ENCODE data around the gene MYOCD. TPM values are rescaled to one million over a fixed set of nuclear protein-coding genes. Genes with fewer than 3 reads are reported as not detected.

The MYOCD gene
- total and polyA plus RNA-seq, 4 donors = 0.73 to 6.1 (median 3.1) TPM

DNA sequence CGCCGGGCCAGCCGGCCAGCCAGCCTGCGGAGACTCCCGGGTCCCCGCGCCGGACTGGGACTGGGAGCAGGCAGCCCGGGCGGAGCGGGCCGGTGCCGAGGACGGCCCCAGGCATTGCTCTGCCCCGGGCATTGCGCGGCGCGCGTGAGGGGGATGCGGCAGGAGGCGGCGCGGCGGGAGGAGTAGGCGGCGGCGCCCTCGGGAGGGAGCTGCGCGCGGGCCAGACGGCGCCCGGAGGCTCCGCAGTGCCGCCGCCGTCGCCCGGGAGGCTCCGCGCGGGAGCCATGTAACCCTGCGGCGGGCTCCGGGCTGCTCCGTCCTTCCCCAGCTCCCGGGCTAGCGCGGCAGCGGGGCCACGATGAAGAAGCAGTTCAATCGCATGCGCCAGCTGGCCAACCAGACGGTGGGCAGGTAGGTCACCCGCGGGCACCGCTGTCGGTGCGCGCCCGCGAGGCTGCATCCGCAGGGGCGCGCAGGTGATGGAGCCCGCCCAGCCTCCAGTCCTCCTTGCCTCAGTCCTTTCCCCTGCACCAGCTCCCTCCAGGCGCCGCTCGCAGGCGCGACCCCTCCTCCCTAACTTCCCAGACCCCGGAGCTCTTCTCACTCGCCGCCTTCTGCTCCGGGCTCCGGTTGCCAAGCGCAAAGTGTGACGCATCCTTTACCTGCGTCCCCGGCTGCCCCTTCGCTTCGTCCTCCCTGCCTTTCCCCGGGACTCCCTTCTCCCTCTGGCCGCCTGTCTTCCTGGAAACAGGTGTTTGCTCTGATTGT lies 124.0 kb downstream of the MYOCD start, which contains the start of gene ARHGAP44:
TSS of gene ARHGAP44 (plus strand) at position 18 of the 768 bp plus-strand sequence. CDS start at position 359, 341 bp downstream.
- Histone ChIP-seq H3K4me3 (peak within 1 kb of the TSS; percentile 43), H3K9ac (ENCODE audit: insufficient read depth in 1 of 2, low read length in 2 of 2) (peak within 1 kb of the TSS in 1 of 2 donors; percentile 16), H3K27ac (ENCODE audit: low read depth in 1 of 2, low read length in 1 of 2) (peak within 1 kb of the TSS; percentile 76 to 82), H3K27me3 (ENCODE audit: control insufficient read depth in 3 of 3, insufficient read depth in 3 of 3, low read length in 2 of 3) (peaks cover 0 to 13% (median 11%) of the 10 kb centered on the region in 3 donors), H3K4me1 (ENCODE audit: control insufficient read depth in 5 of 5, insufficient read depth in 5 of 5, low read length in 5 of 5) (peaks cover 0 to 9% (median 4%) of the 10 kb centered on the region in 5 donors), H3K9me3 (ENCODE audit: control insufficient read depth in 4 of 4, insufficient read depth in 3 of 4, low read length in 3 of 4) (no peaks in the 10 kb centered on the region), H3K36me3 (ENCODE audit: control insufficient read depth in 4 of 4, insufficient read depth in 4 of 4, low read length in 4 of 4) (no peaks in the 10 kb centered on the region)
- ATAC-seq (ENCODE audit: insufficient read depth, low FRiP score) (peak; percentile 76), DNase-seq (peak; percentile 59 to 74 (median 72))
- no peak for TF ChIP-seq CTCF (IDR thresholded peaks at IDR 0.05; ENCODE audit: control extremely low read depth, extremely low read depth)
- 1% methylated on average over 68 to 86 of the region's 86 CpGs for WGBS, 2 donors

GRCh38 chr17:12790249-12791106 lies 124.8 kb downstream of the MYOCD start:
- peak overlapping the region in 1 of 2 donors; percentile 82 for H3K27ac ChIP-seq (ENCODE audit: low read depth in 1 of 2, low read length in 1 of 2)
- DNase-seq (peak; percentile 44 to 76 (median 51)), ATAC-seq (ENCODE audit: insufficient read depth, low FRiP score) (peak; percentile 48)
- peaks cover 0 to 13% (median 11%) of the 10 kb centered on the region in 3 donors for H3K27me3 ChIP-seq (ENCODE audit: control insufficient read depth in 3 of 3, insufficient read depth in 3 of 3, low read length in 2 of 3)
- H3K9me3 ChIP-seq (ENCODE audit: control insufficient read depth in 4 of 4, insufficient read depth in 3 of 4, low read length in 3 of 4) = no peaks in the 10 kb centered on the region
- H3K36me3 ChIP-seq (ENCODE audit: control insufficient read depth in 4 of 4, insufficient read depth in 4 of 4, low read length in 4 of 4) = no peaks in the 10 kb centered on the region
- H3K4me3 ChIP-seq = peak overlapping the region; percentile 43
- peak overlapping the region in 1 of 2 donors; percentile 16 for H3K9ac ChIP-seq (ENCODE audit: insufficient read depth in 1 of 2, low read length in 2 of 2)
- H3K4me1 ChIP-seq (ENCODE audit: control insufficient read depth in 5 of 5, insufficient read depth in 5 of 5, low read length in 5 of 5) = peaks cover 0 to 9% (median 4%) of the 10 kb centered on the region in 5 donors
- WGBS, 2 donors = 12 to 16% methylated on average over 27 of the region's 27 CpGs
- TF ChIP-seq CTCF (IDR thresholded peaks at IDR 0.05; ENCODE audit: control extremely low read depth, extremely low read depth) = no peak

DNA sequence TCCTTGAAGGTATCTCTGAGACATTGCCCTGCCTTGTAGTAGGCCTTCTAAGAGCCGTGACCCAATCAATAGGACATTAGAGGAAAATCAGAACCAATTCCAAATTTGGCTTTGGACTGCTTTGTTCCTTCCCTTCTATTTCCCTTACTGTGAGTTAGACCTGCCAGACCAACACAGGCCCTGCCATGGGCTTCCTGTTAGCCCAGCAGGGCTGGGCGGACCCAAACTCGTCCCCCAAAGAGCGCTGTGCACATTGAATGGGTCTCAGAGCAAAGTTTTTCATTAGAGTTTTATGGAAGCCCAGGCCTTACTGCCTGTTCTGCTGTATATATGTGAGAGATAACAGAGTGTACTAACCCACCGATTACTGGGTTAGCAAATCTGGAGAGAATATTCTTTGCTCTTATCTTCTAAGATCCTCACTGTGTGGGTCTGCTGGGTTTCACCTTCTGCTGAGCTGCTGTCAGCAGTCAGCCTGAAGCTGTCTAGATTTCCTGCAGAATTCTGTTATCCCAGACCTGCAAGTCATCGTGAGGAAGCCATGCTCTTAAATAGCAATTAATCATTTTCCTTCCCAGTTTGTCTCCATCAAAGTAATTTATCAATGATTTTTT lies 129.3 kb downstream of the MYOCD start:
- WGBS, 2 donors = 62 to 65% methylated on average over 6 of the region's 6 CpGs
- ATAC-seq (ENCODE audit: insufficient read depth, low FRiP score) = no peak
- Histone ChIP-seq H3K4me1 (ENCODE audit: control insufficient read depth in 5 of 5, insufficient read depth in 5 of 5, low read length in 5 of 5) (peaks cover 0 to 7% (median 2%) of the 10 kb centered on the region in 5 donors), H3K27me3 (ENCODE audit: control insufficient read depth in 3 of 3, insufficient read depth in 3 of 3, low read length in 2 of 3) (peaks cover 0 to 11% (median 9%) of the 10 kb centered on the region in 3 donors), H3K27ac (ENCODE audit: low read depth in 1 of 2, low read length in 1 of 2) (no peak overlapping the region), H3K36me3 (ENCODE audit: control insufficient read depth in 4 of 4, insufficient read depth in 4 of 4, low read length in 4 of 4) (no peaks in the 10 kb centered on the region), H3K4me3 (no peak overlapping the region), H3K9me3 (ENCODE audit: control insufficient read depth in 4 of 4, insufficient read depth in 3 of 4, low read length in 3 of 4) (peaks cover 0 to 2% (median 0%) of the 10 kb centered on the region in 4 donors), H3K9ac (ENCODE audit: insufficient read depth in 1 of 2, low read length in 2 of 2) (no peak overlapping the region)
- no peak for TF ChIP-seq CTCF (IDR thresholded peaks at IDR 0.05; ENCODE audit: control extremely low read depth, extremely low read depth)
- no peak for DNase-seq
